Transverse colon (tissue), 4 donors: ENCODE measurements around the gene YAP1. TPM values are rescaled to one million over a fixed set of nuclear protein-coding genes. Genes with fewer than 3 reads are reported as not detected.

ENCODE experiments used
- DNase-seq: peaks from one replicate; pipeline ENCODE4 v3.0.0-alpha.2; 2019
- H3K27ac ChIP-seq, 4 donors: fragments of 200-600 bp; sonication (generic); 2 replicates each; pipeline ENCODE4 v1.5.1; 2016 to 2018; ENCODE audit warnings: inconsistent platforms in 4 of 4
- H3K27me3 ChIP-seq: fragments of 200-600 bp; sonication (generic); 2 replicates; pipeline ENCODE4 v1.5.1; 2017; ENCODE audit warnings: inconsistent platforms
- H3K36me3 ChIP-seq, 4 donors: fragments of 200-600 bp; sonication (generic); 2 replicates each; pipeline ENCODE4 v1.5.1; 2017 to 2019; ENCODE audit warnings: inconsistent platforms in 4 of 4
- H3K4me1 ChIP-seq, 4 donors: fragments of 200-600 bp; sonication (generic); 2 replicates each; pipeline ENCODE4 v1.5.1; 2017 to 2020; ENCODE audit warnings: inconsistent platforms in 4 of 4
- H3K4me3 ChIP-seq, 4 donors: fragments of 200-600 bp; sonication (generic); 1 replicate in 1 of 4; 2 replicates in 3 of 4; pipeline versions ENCODE4 v1.5.1 to v1.6.1; 2017 to 2019; ENCODE audit warnings: inconsistent platforms in 4 of 4
- H3K9me3 ChIP-seq, 2 donors: fragments of 200-600 bp; sonication (generic); 2 replicates each; pipeline ENCODE4 v1.5.1; 2017 to 2019; ENCODE audit warnings: inconsistent platforms in 2 of 2
- EP300 ChIP-seq: sonication (generic); formaldehyde crosslinking; IDR thresholded peaks from one replicate; pipeline ENCODE4 v1.6.1; 2017; ENCODE audit warnings: antibody characterized with exemption, low read depth
- POLR2A ChIP-seq: fragments of 450-650 bp; IDR thresholded peaks from one replicate; pipeline ENCODE4 v1.6.1; 2016; ENCODE audit warnings: antibody characterized with exemption, mild to moderate bottlenecking, moderate library complexity
- POLR2AphosphoS5 ChIP-seq, 3 donors: sonication (generic); formaldehyde crosslinking; IDR thresholded peaks; one replicate each; pipeline ENCODE4 v1.6.1; 2016; ENCODE audit warnings: antibody characterized with exemption in 3 of 3
- whole genome bisulfite sequencing, 2 donors: methylation state at CpG; one replicate each; pipeline ENCODE4 v1.1.5; 2018; ENCODE audit warnings: low coverage in 1 of 2; 5-methylcytosine and 5-hydroxymethylcytosine counted together
- in situ Hi-C, 4 donors: fragments of 200-750 bp; cut with MboI; loops; one replicate each; pipeline versions ENCODE4 v1.15.0 to v1.15.1; 2017; ENCODE audit warnings: low sequenced_read_pairs in 3 of 4, low pct_ligation_motif_present in 1 of 4, low pct_unique_long_range_greater_than_20kb in 1 of 4
- intact Hi-C: fragments of 100-400 bp; cut with DNase I; formaldehyde crosslinking; loops from one replicate; pipeline ENCODE4 v1.15.1; 2023; ENCODE audit warnings: low total_unique reads
- total RNA-seq, 4 donors: library from RNA; depleted of rRNA; stranded (reverse); fragments of >200 nt; gene quantifications; one replicate each; pipeline ENCODE4 v1.1.0, GENCODE V29; 2016
- TF ChIP-seq, protein P1 (sequence below), 5 experiments: fragments of 200-600 bp in 3 of 5; fragments of 450-650 bp in 2 of 5; sonication (generic) in 3 of 5; IDR thresholded peaks; 1 replicate in 2 of 5; 2 replicates in 3 of 5; pipeline ENCODE4 v1.5.1; 2016 to 2017; ENCODE audit warnings: antibody characterized with exemption in 5 of 5, inconsistent platforms in 3 of 5, mild to moderate bottlenecking in 2 of 5, moderate library complexity in 1 of 5

The YAP1 gene
- total RNA-seq, 4 donors from 2014 or later, result 90.5 to 163 (median 105) TPM

GRCh38 chr11:102226702-102227490 lies 116.6 kb downstream of the YAP1 start:
- H3K27ac ChIP-seq, result peak overlapping the region in 1 of 4 donors; percentile 3
- in situ Hi-C loops, result no loop called here
- no peak for DNase-seq

DNA sequence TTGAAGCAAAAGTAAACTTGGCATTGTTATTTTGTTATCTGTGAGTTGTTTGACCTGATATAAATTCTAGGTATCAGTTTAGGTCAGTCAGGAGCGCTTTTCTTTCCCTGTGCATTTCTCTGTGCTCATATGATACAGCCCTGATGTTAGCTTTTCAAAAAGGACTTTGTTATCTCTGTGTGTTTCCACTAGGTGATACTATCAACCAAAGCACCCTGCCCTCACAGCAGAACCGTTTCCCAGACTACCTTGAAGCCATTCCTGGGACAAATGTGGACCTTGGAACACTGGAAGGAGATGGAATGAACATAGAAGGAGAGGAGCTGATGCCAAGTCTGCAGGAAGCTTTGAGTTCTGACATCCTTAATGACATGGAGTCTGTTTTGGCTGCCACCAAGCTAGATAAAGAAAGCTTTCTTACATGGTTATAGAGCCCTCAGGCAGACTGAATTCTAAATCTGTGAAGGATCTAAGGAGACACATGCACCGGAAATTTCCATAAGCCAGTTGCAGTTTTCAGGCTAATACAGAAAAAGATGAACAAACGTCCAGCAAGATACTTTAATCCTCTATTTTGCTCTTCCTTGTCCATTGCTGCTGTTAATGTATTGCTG lies 119.4 kb downstream of the YAP1 start:
- no peak overlapping the region for H3K4me3 ChIP-seq
- H3K27ac ChIP-seq, result peak overlapping the region in 1 of 4 donors; percentile 16
- in situ Hi-C loops, result no loop called here
- DNase-seq, result no peak
- H3K27me3 ChIP-seq, result no peaks in the 10 kb centered on the region
- no peaks in the 10 kb centered on the region for H3K9me3 ChIP-seq
- H3K36me3 ChIP-seq, result no peaks in the 10 kb centered on the region
- TF ChIP-seq, protein P1, sequence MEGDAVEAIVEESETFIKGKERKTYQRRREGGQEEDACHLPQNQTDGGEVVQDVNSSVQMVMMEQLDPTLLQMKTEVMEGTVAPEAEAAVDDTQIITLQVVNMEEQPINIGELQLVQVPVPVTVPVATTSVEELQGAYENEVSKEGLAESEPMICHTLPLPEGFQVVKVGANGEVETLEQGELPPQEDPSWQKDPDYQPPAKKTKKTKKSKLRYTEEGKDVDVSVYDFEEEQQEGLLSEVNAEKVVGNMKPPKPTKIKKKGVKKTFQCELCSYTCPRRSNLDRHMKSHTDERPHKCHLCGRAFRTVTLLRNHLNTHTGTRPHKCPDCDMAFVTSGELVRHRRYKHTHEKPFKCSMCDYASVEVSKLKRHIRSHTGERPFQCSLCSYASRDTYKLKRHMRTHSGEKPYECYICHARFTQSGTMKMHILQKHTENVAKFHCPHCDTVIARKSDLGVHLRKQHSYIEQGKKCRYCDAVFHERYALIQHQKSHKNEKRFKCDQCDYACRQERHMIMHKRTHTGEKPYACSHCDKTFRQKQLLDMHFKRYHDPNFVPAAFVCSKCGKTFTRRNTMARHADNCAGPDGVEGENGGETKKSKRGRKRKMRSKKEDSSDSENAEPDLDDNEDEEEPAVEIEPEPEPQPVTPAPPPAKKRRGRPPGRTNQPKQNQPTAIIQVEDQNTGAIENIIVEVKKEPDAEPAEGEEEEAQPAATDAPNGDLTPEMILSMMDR (IDR thresholded peaks at IDR 0.05), result no peak
- TF ChIP-seq POLR2AphosphoS5 (IDR thresholded peaks at IDR 0.05), result no peak
- no peak for TF ChIP-seq POLR2A
- no peak for TF ChIP-seq EP300
- WGBS, 2 donors, result 34 to 41% methylated on average over 3 to 4 of the region's 4 CpGs
- intact Hi-C loops, result no loop called here
- H3K4me1 ChIP-seq, result peaks cover 0 to 29% (median 14%) of the 10 kb centered on the region in 4 donors

More at GRCh38 chr11:102226702-102227490, 116.6 kb downstream of the YAP1 start:
- intact Hi-C loops, result no loop called here
- Histone ChIP-seq H3K4me1 (peaks cover 0 to 29% (median 14%) of the 10 kb centered on the region in 4 donors), H3K27me3 (no peaks in the 10 kb centered on the region), H3K9me3 (no peaks in the 10 kb centered on the region), H3K36me3 (no peaks in the 10 kb centered on the region), H3K4me3 (no peak overlapping the region)
- no peak for TF ChIP-seq EP300
- TF ChIP-seq POLR2A, result no peak
- TF ChIP-seq, protein P1 (IDR thresholded peaks at IDR 0.05), result no peak
- TF ChIP-seq POLR2AphosphoS5 (IDR thresholded peaks at IDR 0.05), result no peak
- WGBS, 2 donors, result 49 to 58% methylated on average over 5 to 9 of the region's 9 CpGs

DNA sequence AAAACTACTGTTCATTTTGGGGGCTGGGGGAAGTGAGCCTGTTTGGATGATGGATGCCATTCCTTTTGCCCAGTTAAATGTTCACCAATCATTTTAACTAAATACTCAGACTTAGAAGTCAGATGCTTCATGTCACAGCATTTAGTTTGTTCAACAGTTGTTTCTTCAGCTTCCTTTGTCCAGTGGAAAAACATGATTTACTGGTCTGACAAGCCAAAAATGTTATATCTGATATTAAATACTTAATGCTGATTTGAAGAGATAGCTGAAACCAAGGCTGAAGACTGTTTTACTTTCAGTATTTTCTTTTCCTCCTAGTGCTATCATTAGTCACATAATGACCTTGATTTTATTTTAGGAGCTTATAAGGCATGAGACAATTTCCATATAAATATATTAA lies 119.9 kb downstream of the YAP1 start:
- no peak for DNase-seq
- H3K27me3 ChIP-seq, result no peaks in the 10 kb centered on the region
- no peaks in the 10 kb centered on the region for H3K9me3 ChIP-seq
- H3K36me3 ChIP-seq, result no peaks in the 10 kb centered on the region
- in situ Hi-C loops, result no loop called here
- no peak overlapping the region for H3K27ac ChIP-seq
- intact Hi-C loops, result no loop called here
- peaks cover 0 to 29% (median 14%) of the 10 kb centered on the region in 4 donors for H3K4me1 ChIP-seq
- TF ChIP-seq EP300, result no peak
- TF ChIP-seq POLR2AphosphoS5 (IDR thresholded peaks at IDR 0.05), result no peak
- TF ChIP-seq, protein P1 (IDR thresholded peaks at IDR 0.05), result no peak
- no peak for TF ChIP-seq POLR2A
- no peak overlapping the region for H3K4me3 ChIP-seq

GRCh38 chr11:102230911-102231310 lies 120.7 kb downstream of the YAP1 start:
- 63 to 71% methylated on average over 3 to 4 of the region's 4 CpGs for WGBS, 2 donors
- H3K4me1 ChIP-seq, result peaks cover 0 to 29% (median 14%) of the 10 kb centered on the region in 4 donors
- H3K36me3 ChIP-seq, result no peaks in the 10 kb centered on the region
- H3K27me3 ChIP-seq, result no peaks in the 10 kb centered on the region
- H3K27ac ChIP-seq, result no peak overlapping the region
- no peak for DNase-seq
- intact Hi-C loops, result no loop called here
- TF ChIP-seq, protein P1 (IDR thresholded peaks at IDR 0.05), result no peak
- TF ChIP-seq POLR2A (no peak), EP300 (no peak), POLR2AphosphoS5 (IDR thresholded peaks at IDR 0.05) (no peak)
- no peak overlapping the region for H3K4me3 ChIP-seq
- in situ Hi-C loops, result no loop called here
- no peaks in the 10 kb centered on the region for H3K9me3 ChIP-seq
